ENCODE data around the gene CNIH4. TPM values are rescaled to one million over a fixed set of nuclear protein-coding genes. Genes with fewer than 3 reads are reported as not detected.
"Not testable (repeated sequence)": the region's sequence is repeated elsewhere in the genome, so short reads cannot be mapped to it uniquely, and the experiment has no call there.

The CNIH4 gene
- total RNA-seq, 1 experiment from 2014 or later: 98.9 TPM

DNA sequence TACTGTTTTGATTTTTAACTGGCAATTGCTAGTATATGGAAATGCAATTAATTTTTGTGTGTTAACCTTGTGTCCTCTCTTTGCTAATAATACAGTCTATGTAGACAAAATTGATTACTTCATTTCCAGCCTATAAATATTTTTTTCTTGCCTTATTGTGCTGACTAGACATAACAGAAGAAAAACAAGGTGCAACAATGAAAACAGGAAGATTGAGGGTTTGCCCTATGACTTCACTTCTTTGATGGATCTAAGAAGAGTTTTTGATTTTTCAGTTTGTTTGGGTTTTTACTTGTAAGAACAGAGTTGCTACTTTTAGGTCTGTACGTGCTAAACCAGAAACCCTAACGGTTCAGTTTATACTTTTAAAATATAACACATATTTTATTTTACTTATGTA is 8.5 kb upstream of the CNIH4 start:
- no peak for DNase-seq (ENCODE audit: low read depth)

DNA sequence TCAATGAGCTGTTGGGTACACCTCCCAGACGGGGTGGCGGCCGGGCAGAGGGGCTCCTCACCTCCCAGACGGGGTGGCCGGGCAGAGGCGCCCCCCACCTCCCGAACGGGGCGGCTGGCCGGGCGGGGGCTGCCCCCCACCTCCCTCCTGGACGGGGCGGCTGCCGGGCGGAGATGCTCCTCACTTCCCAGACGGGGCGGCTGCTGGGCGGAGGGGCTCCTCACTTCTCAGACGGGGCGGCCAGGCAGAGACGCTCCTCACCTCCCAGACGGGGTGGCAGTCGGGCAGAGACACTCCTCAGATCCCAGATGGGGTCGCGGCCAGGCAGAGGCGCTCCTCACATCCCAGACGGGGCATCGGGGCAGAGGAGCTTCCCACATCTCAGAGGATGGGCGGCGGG is 7.0 kb upstream of the CNIH4 start:
- DNase-seq (ENCODE audit: low read depth): not testable (repeated sequence)

GRCh38 chr1:224352436-224353085 is 4.1 kb upstream of the CNIH4 start:
- not testable (repeated sequence) for DNase-seq (ENCODE audit: low read depth)

DNA sequence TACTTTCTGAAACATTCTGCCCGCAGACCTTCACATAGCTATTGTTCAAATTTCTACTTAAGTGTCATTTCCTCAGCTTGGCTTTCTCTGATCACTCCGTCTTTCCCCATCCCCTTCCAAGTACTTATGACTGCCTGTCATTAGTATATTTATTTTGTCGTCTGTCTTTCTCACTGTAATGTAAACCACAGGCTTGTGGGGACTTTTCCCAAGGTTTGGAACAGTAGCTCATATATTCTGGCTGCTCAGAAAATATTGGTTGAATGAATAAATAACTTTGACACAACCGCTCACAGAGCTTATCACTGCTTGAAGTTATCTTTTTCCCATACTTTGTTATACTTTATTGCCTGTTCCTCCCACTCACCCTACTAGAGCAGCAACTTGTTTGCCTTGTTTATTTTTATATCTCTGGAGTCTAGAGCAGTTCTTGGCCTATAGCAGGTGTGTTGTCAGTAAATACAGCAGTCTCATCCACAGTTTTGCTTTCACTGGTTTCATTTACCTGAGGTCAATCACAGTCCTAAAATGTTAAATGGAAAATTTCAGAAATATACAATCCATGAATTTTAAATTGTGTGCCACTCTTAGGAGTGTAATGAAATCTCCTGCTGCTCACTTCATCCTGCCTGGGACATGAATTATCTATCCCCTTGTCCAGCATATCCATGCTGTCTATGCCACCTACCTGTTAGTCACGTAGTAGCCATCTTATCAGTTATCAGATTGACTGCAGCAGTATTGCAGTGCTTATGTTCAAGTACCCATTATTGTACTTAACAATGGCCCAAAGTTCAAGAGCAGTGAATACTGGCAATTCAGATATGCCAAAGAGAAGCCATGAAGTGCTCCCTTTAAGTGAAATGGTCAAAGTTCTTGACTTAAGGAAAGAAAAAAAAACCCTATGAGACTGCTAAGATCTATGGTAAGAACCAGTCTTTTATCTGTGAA is 2.4 kb upstream of the CNIH4 start:
- DNase-seq (ENCODE audit: low read depth): no peak

DNA sequence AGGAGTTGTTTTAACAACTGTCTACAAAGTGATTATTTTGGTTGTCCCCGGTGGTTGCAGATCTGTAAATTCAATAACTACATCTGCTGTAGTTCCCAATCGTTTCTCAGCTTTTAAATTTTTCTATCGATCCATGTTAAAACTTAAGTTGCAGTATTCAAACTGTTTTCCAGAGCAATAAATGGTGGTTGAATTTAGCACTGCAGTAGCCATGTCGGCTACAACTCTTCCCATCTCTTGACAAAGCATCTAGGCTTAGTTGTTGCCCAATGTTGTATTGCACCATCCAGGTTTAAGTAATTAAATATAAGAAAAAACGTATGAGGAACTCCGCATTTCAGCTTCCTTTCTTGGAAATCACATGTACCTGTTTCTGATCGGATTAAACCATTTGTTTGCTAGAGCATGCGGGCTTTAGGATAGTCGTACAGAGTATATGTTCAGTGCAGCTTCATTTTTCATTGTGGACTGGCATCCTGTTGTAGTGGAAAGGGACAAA is 996 bp downstream of the CNIH4 start:
- DNase-seq (ENCODE audit: low read depth): no peak

- no peak for DNase-seq (ENCODE audit: low read depth)
Measured at GRCh38 chr1:224358237-224358636, 1.6 kb downstream of the CNIH4 start.

DNA sequence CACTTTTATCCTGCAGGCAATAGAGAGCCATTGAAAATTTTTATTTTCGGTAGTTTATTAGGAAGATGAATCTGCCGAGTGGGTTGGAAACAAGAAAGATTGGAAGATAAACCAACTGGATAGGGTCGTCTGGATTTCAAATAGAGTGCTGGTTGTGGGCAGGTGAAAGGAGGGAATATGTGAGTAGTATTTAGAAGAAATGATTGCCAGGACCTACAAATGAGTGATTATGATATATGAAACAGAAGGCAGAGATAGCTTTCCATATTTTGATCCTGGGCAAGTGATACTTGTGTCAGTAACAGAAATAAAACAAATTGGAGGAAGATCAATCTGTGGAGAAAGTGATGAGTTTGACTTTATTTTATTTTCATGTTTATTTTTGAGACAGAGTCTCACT is 2.5 kb downstream of the CNIH4 start:
- DNase-seq (ENCODE audit: low read depth): no peak

DNA sequence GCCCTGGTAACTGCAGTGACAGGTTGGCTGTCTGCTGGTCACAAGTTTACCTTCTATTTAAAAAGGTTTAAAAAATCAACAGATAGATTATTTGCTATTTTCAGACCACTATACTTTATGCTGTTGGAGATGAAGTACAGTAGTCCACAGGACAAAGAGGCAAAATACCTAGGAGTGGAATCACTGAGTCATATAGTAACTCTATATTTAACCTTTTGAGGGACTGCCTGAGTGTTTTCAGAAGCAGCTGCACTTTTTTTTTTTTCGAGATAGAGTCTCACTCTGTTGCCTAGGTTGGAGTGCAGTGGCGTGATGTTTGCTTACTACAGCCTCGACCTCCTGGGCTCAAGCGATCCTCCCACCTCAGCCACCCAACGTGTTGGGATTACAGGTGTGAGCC is 11.7 kb downstream of the CNIH4 start:
- no peak for DNase-seq (ENCODE audit: low read depth)

- DNase-seq (ENCODE audit: low read depth): no peak
Measured at GRCh38 chr1:224373008-224373590, 16.4 kb downstream of the CNIH4 start.

DNA sequence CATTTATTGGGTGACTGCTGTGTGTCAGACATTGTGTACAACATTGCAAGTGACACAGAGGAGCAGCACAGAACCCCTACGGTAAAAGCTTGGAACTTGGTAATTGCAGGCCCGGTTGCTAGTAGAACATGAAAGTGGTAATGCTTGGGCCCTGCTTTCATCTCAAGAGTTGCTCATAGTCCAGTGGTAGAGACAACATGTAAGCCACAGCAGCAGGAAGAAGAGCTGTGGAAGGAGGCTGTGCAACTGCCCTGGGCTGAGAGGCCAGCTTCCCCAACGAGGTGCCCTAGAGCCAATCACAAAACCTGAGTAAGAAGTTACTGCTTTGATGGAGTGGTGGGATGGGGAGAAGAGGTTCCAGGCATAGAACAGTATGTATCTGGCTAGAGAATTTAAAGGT is 18.4 kb downstream of the CNIH4 start:
- DNase-seq (ENCODE audit: low read depth): no peak

GRCh38 chr1:224377676-224378006 is 21.0 kb downstream of the CNIH4 start:
- DNase-seq (ENCODE audit: low read depth): peak; percentile 46

GRCh38 chr1:224378855-224379631 is 22.4 kb downstream of the CNIH4 start:
- no peak for DNase-seq (ENCODE audit: low read depth)

DNA sequence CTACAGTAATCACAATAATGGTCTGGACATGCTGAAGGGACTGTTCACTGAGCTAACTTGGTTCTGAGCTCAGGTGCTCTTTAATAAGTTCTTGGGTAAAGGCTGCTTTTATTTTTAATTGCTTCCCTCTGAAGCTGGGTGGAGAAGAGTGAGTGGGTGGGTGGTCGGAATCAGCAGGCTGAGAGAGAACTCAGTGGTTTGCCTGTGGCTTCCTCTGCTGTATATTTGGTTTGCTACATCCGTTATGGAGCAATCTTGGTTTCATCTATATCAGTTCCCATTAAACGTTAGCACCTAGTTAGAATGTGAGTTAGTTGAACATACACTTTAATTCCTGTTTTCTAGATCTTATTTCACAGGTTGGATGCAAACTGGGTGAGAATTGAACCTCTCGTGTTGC is 23.3 kb downstream of the CNIH4 start:
- no peak for DNase-seq (ENCODE audit: low read depth)

GRCh38 chr1:224381880-224382548 is 25.3 kb downstream of the CNIH4 start:
- peak; percentile 6 for DNase-seq (ENCODE audit: low read depth)

DNA sequence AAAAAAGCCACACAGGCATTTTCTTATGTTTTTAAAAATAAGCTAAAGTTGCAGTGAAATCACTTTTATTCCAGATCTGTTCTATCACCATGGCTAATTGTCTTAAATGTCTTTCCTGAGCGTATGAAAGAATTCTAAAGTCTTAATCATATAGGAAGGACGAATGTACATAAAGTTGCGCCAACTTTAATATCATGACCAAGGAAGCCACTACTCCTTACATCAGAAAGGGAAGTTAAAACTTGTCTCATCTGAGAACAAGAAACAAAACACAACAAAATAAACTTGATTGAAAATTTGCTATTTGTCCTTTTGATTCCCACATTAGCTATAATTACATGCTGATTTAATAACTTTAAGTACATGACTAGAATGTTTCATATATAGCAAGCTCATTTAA is 26.5 kb downstream of the CNIH4 start:
- no peak for DNase-seq (ENCODE audit: low read depth)

DNA sequence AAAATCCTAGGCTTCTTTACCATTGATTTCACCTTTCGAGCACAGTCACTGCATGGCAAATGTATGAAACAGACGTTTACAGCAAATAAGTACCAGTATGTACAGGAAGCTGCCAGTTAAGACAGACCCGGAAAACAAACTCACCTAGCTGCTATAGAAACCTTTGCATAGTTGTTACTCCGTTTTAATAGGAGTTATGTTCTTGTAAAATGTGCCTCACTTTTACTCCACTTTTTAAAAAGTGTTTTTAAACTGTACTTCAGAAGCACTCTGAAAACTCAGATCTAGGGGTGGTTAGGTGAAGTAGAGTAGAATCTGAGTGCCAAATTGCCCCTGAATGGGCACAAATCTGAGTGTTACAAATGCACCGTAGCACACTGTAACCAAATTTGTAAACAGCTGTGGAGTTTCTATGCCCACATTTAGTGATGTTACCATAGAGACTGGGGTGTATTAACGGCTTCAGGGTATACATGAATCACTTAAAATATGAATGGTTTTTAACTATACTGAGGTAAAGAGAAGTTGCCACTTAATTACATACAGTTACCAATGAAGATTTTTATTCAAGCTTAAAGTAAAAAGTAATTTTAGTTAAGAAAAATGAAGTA is 30.7 kb downstream of the CNIH4 start:
- no peak for DNase-seq (ENCODE audit: low read depth)

- no peak for DNase-seq (ENCODE audit: low read depth)
Measured at GRCh38 chr1:224387943-224388342, 31.3 kb downstream of the CNIH4 start.

DNA sequence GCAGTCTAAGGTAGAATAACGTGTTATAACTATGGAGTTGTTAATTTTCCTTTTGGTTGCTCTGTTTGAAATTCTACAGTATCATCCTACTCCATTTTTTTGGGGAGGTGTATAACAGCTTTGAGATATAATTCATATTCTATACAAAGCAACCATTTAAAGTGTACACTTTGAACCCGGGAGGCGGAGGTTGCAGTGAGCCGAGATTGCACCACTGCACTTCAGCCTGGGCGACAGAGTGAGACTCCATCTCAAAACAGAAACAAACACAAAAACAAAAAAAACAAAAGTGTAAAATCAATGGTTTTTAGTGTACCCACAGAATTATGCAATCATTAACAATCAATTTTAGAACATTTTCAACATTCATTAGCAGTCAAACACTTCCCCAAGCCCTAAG is 33.8 kb downstream of the CNIH4 start:
- no peak for DNase-seq (ENCODE audit: low read depth)

- no peak for DNase-seq (ENCODE audit: low read depth)
Measured at GRCh38 chr1:224392411-224393249, 36.0 kb downstream of the CNIH4 start.

- no peak for DNase-seq (ENCODE audit: low read depth)
Measured at GRCh38 chr1:224393294-224393693, 36.6 kb downstream of the CNIH4 start.
